Thyroid gland (tissue), 4 donors: ENCODE results near the gene SEMA5A.

Source experiments
- CTCF ChIP-seq, 6 experiments: fragments of 200-600 bp in 3 of 6; fragments of 450-650 bp in 3 of 6; sonication (generic) in 3 of 6; IDR thresholded peaks; one replicate each; pipeline ENCODE4 v1.5.1; 2016 to 2019; ENCODE audit warnings: antibody characterized with exemption in 6 of 6, mild to moderate bottlenecking in 2 of 6, inconsistent platforms in 1 of 6, moderate library complexity in 1 of 6
- POLR2A ChIP-seq, 2 donors: fragments of 450-650 bp; IDR thresholded peaks; one replicate each; pipeline ENCODE4 v1.6.1; 2017; ENCODE audit warnings: antibody characterized with exemption in 2 of 2, mild to moderate bottlenecking in 2 of 2, moderate library complexity in 1 of 2

GRCh38 chr5:9512457-9512856 lies 33.4 kb downstream of the SEMA5A start:
- TF ChIP-seq CTCF (IDR thresholded peaks at IDR 0.05) (no peak), POLR2A (IDR thresholded peaks at IDR 0.05) (no peak)
